ENCODE data around the gene SCARF2.

Gene SCARF2

DNA sequence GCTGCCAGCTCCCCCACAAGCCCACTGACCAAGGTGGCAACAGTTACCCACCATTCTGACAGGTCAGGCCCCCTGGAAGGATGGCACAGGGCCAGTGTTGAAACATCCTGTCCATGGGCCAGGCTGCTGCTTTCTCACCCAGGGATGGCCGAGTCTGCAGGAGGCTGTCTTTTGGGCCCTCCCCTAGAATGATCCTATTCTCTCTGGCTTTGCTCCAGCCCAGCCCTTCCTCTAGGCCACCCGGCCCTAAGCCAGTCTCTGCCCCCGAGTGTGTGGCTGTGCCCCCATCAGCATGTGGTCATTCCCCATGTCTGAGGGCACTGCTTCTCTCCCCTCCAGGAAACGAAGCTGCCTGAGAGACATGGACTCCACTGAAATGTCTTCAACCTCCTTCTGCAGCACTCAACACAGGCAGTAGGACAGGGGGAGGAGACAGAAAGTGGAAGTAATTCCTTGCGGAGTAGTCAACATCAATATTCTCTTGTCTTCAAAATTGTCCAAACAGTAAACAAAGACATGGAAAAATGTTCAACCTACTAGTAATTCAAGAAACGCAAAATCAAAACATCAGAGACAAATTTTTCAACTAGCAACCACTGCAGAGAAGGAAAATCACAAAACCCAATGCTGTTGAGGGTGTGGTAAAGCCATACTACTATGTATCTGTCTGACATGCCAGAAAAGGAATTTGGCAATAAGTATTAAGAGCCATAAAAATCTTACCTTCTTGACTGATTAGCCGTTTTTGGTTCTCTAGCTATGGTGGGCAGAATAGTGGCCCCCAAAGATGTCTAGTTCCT lies 5.1 kb upstream of the SCARF2 start:
- in situ Hi-C loops (cut with HindIII; ENCODE audit: low pct_ligation_motif_present, low pct_unique_long_range_greater_than_20kb, low sequenced_read_pairs) = no loop called here
- no peak for DNase-seq

DNA sequence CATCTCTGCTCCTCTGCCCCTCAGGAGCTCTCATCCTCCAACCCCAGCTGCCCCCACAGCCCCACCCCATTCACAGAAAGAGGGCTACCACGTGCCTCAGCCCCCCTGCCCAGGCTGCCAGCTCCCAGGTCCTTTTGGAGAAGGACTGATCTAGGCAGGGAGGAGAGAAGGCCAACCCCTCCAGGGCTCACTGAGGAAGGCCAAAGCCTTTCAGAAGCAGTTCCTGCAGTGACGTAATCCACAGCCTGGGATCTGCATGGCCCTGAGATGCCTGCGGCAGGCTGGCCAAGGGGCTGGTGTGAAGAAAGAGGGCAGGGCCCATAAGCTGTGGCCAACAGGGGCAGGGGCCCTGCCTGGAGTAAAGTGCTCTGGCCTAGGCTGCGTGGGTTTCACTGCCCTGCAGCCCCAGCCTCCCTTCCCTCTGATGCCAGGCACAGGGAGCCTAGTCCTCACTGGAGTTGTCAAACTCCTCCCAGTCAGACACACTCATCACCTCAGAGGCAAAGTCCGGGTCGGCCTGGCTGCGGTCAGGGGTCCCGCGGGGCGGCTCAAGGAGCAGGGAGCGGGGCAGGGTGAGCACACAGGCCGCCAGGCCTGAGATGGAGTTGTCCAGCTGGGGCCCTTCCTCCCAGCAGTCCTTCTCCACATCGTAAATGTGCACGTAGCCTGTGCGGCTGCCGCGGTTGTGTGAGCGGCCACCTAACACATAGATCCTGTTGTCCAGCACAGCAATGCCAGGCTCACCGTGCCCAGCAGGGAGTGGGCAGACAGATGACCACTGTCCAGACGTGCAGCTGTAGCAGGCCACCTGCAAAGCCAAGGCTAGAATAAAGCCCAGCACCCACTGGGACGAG lies 4.2 kb upstream of the SCARF2 start:
- no peak for DNase-seq
- in situ Hi-C loops (cut with HindIII; ENCODE audit: low pct_ligation_motif_present, low pct_unique_long_range_greater_than_20kb, low sequenced_read_pairs) = no loop called here

DNA sequence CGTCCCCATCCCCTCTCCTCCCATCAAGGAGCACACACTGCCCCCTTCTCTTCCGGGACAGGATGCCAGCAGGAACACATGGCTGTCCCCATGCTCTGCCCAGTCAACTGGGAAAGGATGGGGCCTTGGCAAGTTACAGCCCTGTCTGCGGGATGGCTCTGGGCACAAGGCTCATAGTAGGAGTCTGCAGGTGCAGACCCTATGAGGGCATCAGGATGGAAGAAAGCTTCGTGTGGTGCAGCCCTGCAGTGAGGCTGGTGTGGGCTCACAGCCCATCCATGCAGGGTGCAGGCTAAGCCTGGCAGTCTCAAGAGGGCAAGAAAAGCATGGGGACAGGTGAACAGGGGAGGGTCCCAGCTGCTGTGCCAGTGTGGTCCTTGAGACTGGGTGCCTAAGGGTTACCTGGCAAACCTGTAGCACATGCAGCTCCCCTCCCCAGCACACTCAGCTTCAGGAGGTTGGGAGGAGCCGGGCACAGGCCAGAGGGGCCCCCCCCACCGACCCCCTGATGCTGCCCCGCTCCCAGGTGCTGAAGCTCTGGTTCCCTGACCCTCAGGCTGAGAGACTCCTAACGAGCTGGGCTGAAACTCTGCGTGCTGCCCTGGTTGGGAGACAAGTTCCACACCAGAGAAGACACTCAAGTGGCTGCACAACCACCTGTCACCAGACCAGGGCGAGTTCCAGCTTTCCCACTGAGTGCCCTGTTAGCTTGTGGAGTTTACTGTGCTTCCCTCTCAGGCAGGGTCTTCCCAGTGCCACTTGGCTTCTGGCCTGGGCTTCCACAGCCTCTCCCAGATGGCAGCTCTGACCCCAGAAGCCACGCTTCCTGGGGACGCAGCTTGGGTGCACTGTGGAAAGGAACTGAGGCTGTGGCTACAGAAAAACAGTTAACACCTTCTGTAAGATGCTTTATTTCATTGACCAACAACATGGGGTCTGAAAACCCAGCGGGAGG lies 3.3 kb upstream of the SCARF2 start:
- in situ Hi-C loops (cut with HindIII; ENCODE audit: low pct_ligation_motif_present, low pct_unique_long_range_greater_than_20kb, low sequenced_read_pairs) = no loop called here
- no peak for DNase-seq

DNA sequence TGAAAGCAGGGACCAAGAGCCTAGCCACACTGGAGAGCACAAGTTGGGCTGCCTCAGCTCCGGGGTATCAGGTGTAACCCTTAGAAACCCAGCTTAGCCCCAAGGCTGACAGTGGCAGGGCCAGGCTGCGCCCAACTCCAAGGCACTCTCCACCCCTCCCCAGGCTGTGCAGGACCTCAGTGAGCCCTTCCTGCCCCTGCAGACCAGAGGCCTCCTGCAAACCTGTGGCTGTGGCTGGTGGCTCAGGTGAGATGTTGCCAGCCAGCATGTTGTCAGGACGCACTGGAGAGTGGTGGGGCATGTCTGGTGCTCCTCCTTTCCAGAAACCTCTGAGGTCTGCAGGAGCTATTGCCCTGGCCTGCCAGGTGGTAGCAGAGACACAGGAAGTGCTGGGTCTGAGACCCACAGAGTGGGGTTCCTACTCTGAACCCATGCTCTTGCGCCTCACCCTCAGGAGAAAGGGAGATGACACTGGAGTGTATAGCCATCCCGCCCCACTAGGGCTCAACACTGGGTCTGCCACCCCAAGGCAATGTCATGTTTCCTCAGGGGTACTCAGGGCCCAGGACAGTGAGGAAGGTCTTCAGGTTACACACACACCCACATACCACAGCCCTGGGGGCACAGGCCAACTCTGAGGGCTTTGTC lies 2.4 kb upstream of the SCARF2 start:
- DNase-seq = no peak
- in situ Hi-C loops (cut with HindIII; ENCODE audit: low pct_ligation_motif_present, low pct_unique_long_range_greater_than_20kb, low sequenced_read_pairs) = no loop called here

- in situ Hi-C loops (cut with HindIII; ENCODE audit: low pct_ligation_motif_present, low pct_unique_long_range_greater_than_20kb, low sequenced_read_pairs) = no loop called here
- DNase-seq = no peak
Observed at GRCh38 chr22:20439556-20439927, 1.9 kb upstream of the SCARF2 start.

- DNase-seq = peak; percentile 36
- in situ Hi-C loops (cut with HindIII; ENCODE audit: low pct_ligation_motif_present, low pct_unique_long_range_greater_than_20kb, low sequenced_read_pairs) = no loop called here
Observed at GRCh38 chr22:20438678-20439492, 1.3 kb upstream of the SCARF2 start.

GRCh38 chr22:20438427-20438677 lies 727 bp upstream of the SCARF2 start:
- no peak for DNase-seq
- in situ Hi-C loops (cut with HindIII; ENCODE audit: low pct_ligation_motif_present, low pct_unique_long_range_greater_than_20kb, low sequenced_read_pairs) = no loop called here

GRCh38 chr22:20436768-20437612 lies 635 bp downstream of the SCARF2 start:
- in situ Hi-C loops (cut with HindIII; ENCODE audit: low pct_ligation_motif_present, low pct_unique_long_range_greater_than_20kb, low sequenced_read_pairs) = no loop called here
- DNase-seq = peak; percentile 6

DNA sequence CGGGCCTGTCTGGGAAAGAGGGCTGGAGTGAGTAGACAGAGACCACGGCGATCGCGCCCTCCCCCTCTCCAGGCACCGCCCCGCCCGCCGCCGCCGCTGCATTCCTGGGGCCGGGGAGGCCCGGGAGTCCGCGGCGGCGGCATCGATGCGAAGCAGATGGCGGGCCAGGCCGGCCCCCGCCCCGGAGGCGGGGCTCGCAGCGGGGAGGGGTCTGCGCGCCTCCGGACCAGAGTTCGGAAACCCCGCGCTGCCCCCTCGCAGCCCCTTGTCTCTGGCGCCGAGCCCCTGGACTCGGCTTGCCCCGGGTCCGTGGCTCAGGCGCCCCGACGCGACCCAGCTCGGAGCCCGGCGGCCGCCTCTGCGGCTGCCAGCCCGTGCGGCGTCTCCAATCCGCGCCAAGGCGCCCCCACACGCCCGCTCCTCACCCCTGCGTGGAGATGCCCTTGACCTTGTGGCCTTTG lies 1.3 kb downstream of the SCARF2 start:
- in situ Hi-C loops (cut with HindIII; ENCODE audit: low pct_ligation_motif_present, low pct_unique_long_range_greater_than_20kb, low sequenced_read_pairs) = no loop called here
- peak; percentile 13 for DNase-seq

- DNase-seq = no peak
- in situ Hi-C loops (cut with HindIII; ENCODE audit: low pct_ligation_motif_present, low pct_unique_long_range_greater_than_20kb, low sequenced_read_pairs) = no loop called here
Observed at GRCh38 chr22:20435436-20436306, 2.0 kb downstream of the SCARF2 start.

DNA sequence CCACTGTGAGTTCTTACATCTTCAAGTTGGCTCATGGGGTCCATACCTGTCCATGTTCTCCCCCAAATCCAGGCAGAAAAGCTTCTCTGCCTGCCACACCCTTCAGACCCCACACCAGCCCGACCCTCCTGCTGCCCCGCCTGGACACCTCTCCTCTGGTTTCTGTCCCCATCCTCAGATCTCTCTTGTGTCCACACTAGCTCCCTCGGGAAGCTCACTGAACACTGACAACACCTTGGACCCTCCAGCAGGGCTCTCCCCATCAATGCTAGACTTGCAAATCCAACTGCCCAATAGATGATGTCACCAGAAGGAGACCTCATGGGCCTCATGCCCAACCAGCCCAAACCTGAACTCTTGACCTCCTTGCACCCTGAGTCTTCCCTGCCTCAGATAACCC lies 2.9 kb downstream of the SCARF2 start:
- no peak for DNase-seq
- in situ Hi-C loops (cut with HindIII; ENCODE audit: low pct_ligation_motif_present, low pct_unique_long_range_greater_than_20kb, low sequenced_read_pairs) = no loop called here

GRCh38 chr22:20434264-20434751 lies 3.3 kb downstream of the SCARF2 start:
- DNase-seq = no peak

GRCh38 chr22:20433686-20434241 lies 3.9 kb downstream of the SCARF2 start:
- in situ Hi-C loops (cut with HindIII; ENCODE audit: low pct_ligation_motif_present, low pct_unique_long_range_greater_than_20kb, low sequenced_read_pairs) = no loop called here
- DNase-seq = no peak

More at GRCh38 chr22:20434264-20434751, 3.3 kb downstream of the SCARF2 start:
- in situ Hi-C loops (cut with HindIII; ENCODE audit: low pct_ligation_motif_present, low pct_unique_long_range_greater_than_20kb, low sequenced_read_pairs) = no loop called here

DNA sequence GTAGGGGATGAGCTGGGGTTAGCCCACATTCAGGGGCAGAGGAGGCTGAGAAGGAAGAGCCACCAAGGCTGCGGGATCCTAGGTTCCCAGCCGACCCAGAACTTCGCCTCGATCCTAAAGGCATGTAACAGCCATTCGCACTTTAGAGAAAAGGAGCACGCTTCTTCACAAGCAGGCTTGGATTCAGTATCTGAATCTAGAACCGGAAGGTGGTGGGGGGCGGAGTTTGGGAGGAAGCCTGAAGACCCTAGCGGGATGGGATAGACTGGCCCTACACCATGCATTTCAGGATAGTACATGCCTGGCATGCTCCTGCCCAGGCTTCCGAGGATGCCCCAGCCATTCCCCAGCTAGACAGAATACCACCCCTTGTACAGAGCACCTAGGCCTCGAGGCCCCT lies 4.4 kb downstream of the SCARF2 start:
- DNase-seq = no peak
- in situ Hi-C loops (cut with HindIII; ENCODE audit: low pct_ligation_motif_present, low pct_unique_long_range_greater_than_20kb, low sequenced_read_pairs) = no loop called here

DNA sequence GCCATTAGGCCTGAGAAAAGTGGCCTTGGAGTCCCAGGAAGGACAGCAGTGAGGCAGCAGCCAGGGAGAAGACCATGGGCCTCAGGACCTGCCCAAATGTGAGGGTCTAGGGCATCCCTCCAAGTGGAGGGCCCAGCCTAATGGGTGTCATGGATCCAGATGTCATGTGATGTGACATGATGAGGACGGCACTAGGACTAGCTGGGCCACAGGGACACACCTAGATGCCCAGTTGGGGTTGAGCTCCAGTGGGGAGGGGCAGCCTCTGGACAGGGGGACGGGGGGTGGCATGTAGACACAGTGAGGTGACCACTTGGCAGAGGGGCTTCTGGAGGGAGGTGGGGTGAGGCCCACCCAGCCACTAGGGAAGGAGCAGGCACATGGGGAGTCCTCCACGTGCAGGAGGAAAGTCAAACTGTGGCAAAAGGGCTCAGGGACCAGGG lies 5.4 kb downstream of the SCARF2 start:
- no peak for DNase-seq
- in situ Hi-C loops (cut with HindIII; ENCODE audit: low pct_ligation_motif_present, low pct_unique_long_range_greater_than_20kb, low sequenced_read_pairs) = no loop called here

Measured in ACHN (cell line).